SU-DHL-6 (cell line): ENCODE data around the gene CNOT11.
A peak's percentile ranks its signal among the peaks of the same experiment; 100 is the strongest.

ENCODE experiments used
- H2AFZ ChIP-seq: fragments of 200-600 bp; sonication (generic); 2 replicates; pipeline ENCODE4 v1.6.1; 2014; ENCODE audit warnings: low read depth, mild to moderate bottlenecking, moderate library complexity, mixed read lengths, antibody characterized with exemption, low read length; ENCODE audit not compliant: severe bottlenecking
- H3F3A ChIP-seq: fragments of 200-600 bp; shearing (Covaris generic); 2 replicates; pipeline ENCODE4 v1.6.0; 2016; ENCODE audit warnings: antibody characterized with exemption, mild to moderate bottlenecking; ENCODE audit not compliant: insufficient read depth
- H3K27ac ChIP-seq: fragments of 200-600 bp; sonication (generic); 2 replicates; pipeline ENCODE4 v1.5.1; 2016; ENCODE audit warnings: low read depth, mild to moderate bottlenecking, low read length, moderate library complexity, mixed read lengths
- H3K27me3 ChIP-seq: fragments of 200-600 bp; sonication (generic), shearing (Covaris generic); 2 replicates; pipeline ENCODE4 v1.6.0; 2014; ENCODE audit warnings: mild to moderate bottlenecking, low read length
- H3K36me3 ChIP-seq: fragments of 200-600 bp; sonication (generic); 2 replicates; pipeline ENCODE4 v1.6.1; 2014; ENCODE audit warnings: mild to moderate bottlenecking, low read length, mixed read lengths
- H3K4me2 ChIP-seq: fragments of 300-600, 200-600 bp; shearing (Covaris generic), sonication (generic); 2 replicates; pipeline ENCODE4 v1.6.0; 2014; ENCODE audit warnings: low read length, low read depth, mild to moderate bottlenecking; ENCODE audit not compliant: poor library complexity, severe bottlenecking
- H3K4me3 ChIP-seq: fragments of 200-600 bp; sonication (generic); 2 replicates; pipeline ENCODE4 v1.5.1; 2014; ENCODE audit warnings: antibody characterized with exemption, low read length, mild to moderate bottlenecking, mixed read lengths; ENCODE audit not compliant: insufficient read depth, poor library complexity, severe bottlenecking
- H3K79me2 ChIP-seq: fragments of 200-600 bp; sonication (generic); 2 replicates; pipeline ENCODE4 v1.6.1; 2014; ENCODE audit warnings: mild to moderate bottlenecking, low read length, moderate library complexity; ENCODE audit not compliant: insufficient read depth
- H3K9ac ChIP-seq: fragments of 200-600 bp; sonication (generic); 2 replicates; pipeline ENCODE4 v1.7.0; 2014; ENCODE audit warnings: mild to moderate bottlenecking, low read length
- H3K9me2 ChIP-seq: fragments of 200-600 bp; sonication (generic); replicated peaks from 2 replicates; pipeline ENCODE4 v1.6.1; 2014; ENCODE audit warnings: low read length; ENCODE audit not compliant: insufficient read depth
- H3K9me3 ChIP-seq: fragments of 200-600 bp; sonication (generic); 2 replicates; pipeline ENCODE4 v1.6.1; 2014; ENCODE audit warnings: low read length, mixed read lengths; ENCODE audit not compliant: insufficient read depth
- H4K20me1 ChIP-seq: fragments of 200-600 bp; sonication (generic); 2 replicates; pipeline ENCODE4 v1.6.1; 2014; ENCODE audit warnings: low read depth, mild to moderate bottlenecking, antibody characterized with exemption, low read length, moderate library complexity, mixed read lengths
- EZH2phosphoT487 ChIP-seq: fragments of 200-600 bp; sonication (generic), shearing (Covaris generic); conservative IDR thresholded peaks from 2 replicates; pipeline ENCODE4 v1.6.1; 2018; ENCODE audit warnings: mild to moderate bottlenecking, antibody characterized with exemption, low read length, moderate library complexity, mixed read lengths
- TF ChIP-seq, protein P1 (sequence below): fragments of 200-600 bp; sonication (generic); IDR thresholded peaks from one replicate; pipeline ENCODE4 v1.5.1; 2017; ENCODE audit warnings: antibody characterized with exemption, mild to moderate bottlenecking, low read length, moderate library complexity; ENCODE audit not compliant: insufficient read depth, poor library complexity, severe bottlenecking

The CNOT11 gene

GRCh38 chr2:101253013-101253702, 472 bp downstream of the CNOT11 start:
- H2AFZ ChIP-seq, result peak overlapping the region; percentile 91
- peak overlapping the region; percentile 98 for H3K9ac ChIP-seq
- H4K20me1 ChIP-seq, result peaks cover 3% of the 10 kb centered on the region; the same call in 1 of the 2 replicates
- no peaks in the 10 kb centered on the region for H3K27me3 ChIP-seq
- H3K9me3 ChIP-seq, result no peaks in the 10 kb centered on the region
- no peaks in the 10 kb centered on the region for H3K9me2 ChIP-seq
- peaks cover 44% of the 10 kb centered on the region for H3K79me2 ChIP-seq
- 0 out of 2 replicates have a peak, but pooled peaks cover 2% of the 10 kb centered on the region for H3F3A ChIP-seq
- no peaks in the 10 kb centered on the region for H3K36me3 ChIP-seq
- H3K27ac ChIP-seq, result peak overlapping the region; percentile 76
- H3K4me3 ChIP-seq, result peak overlapping the region; percentile 92
- H3K4me2 ChIP-seq, result peak overlapping the region; percentile 87
- TF ChIP-seq EZH2phosphoT487, result no peak
- TF ChIP-seq, protein P1, sequence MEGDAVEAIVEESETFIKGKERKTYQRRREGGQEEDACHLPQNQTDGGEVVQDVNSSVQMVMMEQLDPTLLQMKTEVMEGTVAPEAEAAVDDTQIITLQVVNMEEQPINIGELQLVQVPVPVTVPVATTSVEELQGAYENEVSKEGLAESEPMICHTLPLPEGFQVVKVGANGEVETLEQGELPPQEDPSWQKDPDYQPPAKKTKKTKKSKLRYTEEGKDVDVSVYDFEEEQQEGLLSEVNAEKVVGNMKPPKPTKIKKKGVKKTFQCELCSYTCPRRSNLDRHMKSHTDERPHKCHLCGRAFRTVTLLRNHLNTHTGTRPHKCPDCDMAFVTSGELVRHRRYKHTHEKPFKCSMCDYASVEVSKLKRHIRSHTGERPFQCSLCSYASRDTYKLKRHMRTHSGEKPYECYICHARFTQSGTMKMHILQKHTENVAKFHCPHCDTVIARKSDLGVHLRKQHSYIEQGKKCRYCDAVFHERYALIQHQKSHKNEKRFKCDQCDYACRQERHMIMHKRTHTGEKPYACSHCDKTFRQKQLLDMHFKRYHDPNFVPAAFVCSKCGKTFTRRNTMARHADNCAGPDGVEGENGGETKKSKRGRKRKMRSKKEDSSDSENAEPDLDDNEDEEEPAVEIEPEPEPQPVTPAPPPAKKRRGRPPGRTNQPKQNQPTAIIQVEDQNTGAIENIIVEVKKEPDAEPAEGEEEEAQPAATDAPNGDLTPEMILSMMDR, result no peak

GRCh38 chr2:101253703-101254450, 1.2 kb downstream of the CNOT11 start:
- no peak overlapping the region for H2AFZ ChIP-seq
- H3K27ac ChIP-seq, result peak overlapping the region; percentile 76; the same call in 1 of the 2 replicates
- H3K9me3 ChIP-seq, result no peaks in the 10 kb centered on the region
- TF ChIP-seq, protein P1, result no peak
- TF ChIP-seq EZH2phosphoT487, result no peak
- H3K36me3 ChIP-seq, result no peaks in the 10 kb centered on the region; the same call in 1 of the 2 replicates
- peak overlapping the region; percentile 98 for H3K9ac ChIP-seq
- no peaks in the 10 kb centered on the region for H3K9me2 ChIP-seq
- H3F3A ChIP-seq, result 0 out of 2 replicates have a peak, but pooled peaks cover 2% of the 10 kb centered on the region
- no peaks in the 10 kb centered on the region for H3K27me3 ChIP-seq
- peaks cover 44% of the 10 kb centered on the region for H3K79me2 ChIP-seq
- peaks cover 3% of the 10 kb centered on the region; the same call in 1 of the 2 replicates for H4K20me1 ChIP-seq
- peak overlapping the region; percentile 87 for H3K4me2 ChIP-seq
- H3K4me3 ChIP-seq, result peak overlapping the region; percentile 92

DNA sequence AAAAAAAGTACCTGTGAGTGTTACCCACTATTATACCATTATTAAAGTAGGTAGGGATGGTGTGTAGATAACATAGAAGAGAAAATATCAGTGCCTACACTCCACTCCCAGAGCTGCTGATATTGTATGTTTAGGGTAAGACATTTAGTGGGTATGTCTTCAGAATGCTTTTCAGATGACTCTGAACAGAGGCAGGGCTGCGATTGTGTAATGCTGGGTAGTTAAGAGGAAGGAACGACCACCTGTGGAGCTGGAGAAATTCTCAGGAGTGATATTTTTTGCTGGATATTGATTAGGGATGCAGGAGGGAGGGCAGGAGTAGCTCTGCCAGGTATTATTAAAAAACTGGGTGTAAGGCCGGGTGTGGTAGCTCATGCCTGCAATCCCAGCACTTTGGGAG, 2.8 kb downstream of the CNOT11 start:
- Histone ChIP-seq H3K9ac (no peak overlapping the region), H3K27ac (no peak overlapping the region), H3K4me3 (no peak overlapping the region)

More for the DNA sequence above, 2.8 kb downstream of the CNOT11 start:
- 0 out of 2 replicates have a peak, but pooled peaks cover 2% of the 10 kb centered on the region for H3F3A ChIP-seq
- no peak overlapping the region for H2AFZ ChIP-seq
- no peaks in the 10 kb centered on the region for H3K9me3 ChIP-seq
- H3K36me3 ChIP-seq, result no peaks in the 10 kb centered on the region; the same call in none of the 2 replicates
- TF ChIP-seq, protein P1, result no peak
- no peak for TF ChIP-seq EZH2phosphoT487
- peaks cover 3% of the 10 kb centered on the region; the same call in 1 of the 2 replicates for H4K20me1 ChIP-seq
- H3K9me2 ChIP-seq, result no peaks in the 10 kb centered on the region
- no peak overlapping the region for H3K4me2 ChIP-seq
- peaks cover 44% of the 10 kb centered on the region for H3K79me2 ChIP-seq
- H3K27me3 ChIP-seq, result no peaks in the 10 kb centered on the region
